ENCODE results near the gene TTC33. TPM values are rescaled to one million over a fixed set of nuclear protein-coding genes. Genes with fewer than 3 reads are reported as not detected.

The TTC33 gene
- total RNA-seq = 10 to 100 TPM in 2 of 3 donors, 1 to 10 TPM in 1; 7.3 to 11.4 (median 10.0) TPM
- 32.1 TPM for total RNA-seq (2013)

- peak; percentile 57 for TF ChIP-seq CTCF (IDR thresholded peaks at IDR 0.05)
- Mint-ChIP-seq H3K4me1 (peaks cover 22 to 24% of the 10 kb centered on the region in 2 donors), H3K4me3 (no peak within 1 kb of the TSS), H3K27ac (no peak within 1 kb of the TSS), H3K36me3 (no peaks in the 10 kb centered on the region), H3K9me3 (no peaks in the 10 kb centered on the region), H3K27me3 (ENCODE audit: low read depth in 2 of 2) (no peaks in the 10 kb centered on the region)
- Histone ChIP-seq H3K4me3 (ENCODE audit: low read length) (peak within 1 kb of the TSS; percentile 75), H3K9me3 (ENCODE audit: control insufficient read depth, insufficient read depth, low read length) (no peaks in the 10 kb centered on the region), H3K27ac (ENCODE audit: low read length) (peak within 1 kb of the TSS; percentile 68), H3K36me3 (ENCODE audit: control insufficient read depth, insufficient read depth, low read length) (peaks cover 3% of the 10 kb centered on the region), H3K4me1 (ENCODE audit: control insufficient read depth, insufficient read depth, low read length) (peaks cover 5% of the 10 kb centered on the region), H3K27me3 (ENCODE audit: control insufficient read depth, insufficient read depth, low read length) (no peaks in the 10 kb centered on the region)
- intact Hi-C loops (cut with micrococcal nuclease) = loop anchor here (1.0 to 2.0 kb wide), 4 partner anchors 43 to 124 kb away; partner anchors contain the start of genes PRKAA1 and RPL37
- DNase-seq = peak; percentile 89 to 95
- peak; percentile 90 to 97 (median 94) for ATAC-seq
- WGBS (ENCODE audit: insufficient coverage) = 8% methylated on average over 80 of the region's 80 CpGs
Observed at GRCh38 chr5:40755407-40756365, at the start of gene TTC33. TSS of gene TTC33 (minus strand) at chr5:40755961. CDS start at chr5:40747018, 8,943 bp downstream.

- Mint-ChIP-seq H3K27ac (peak overlapping the region in 1 of 2 donors; percentile 48), H3K4me1 (peaks cover 9 to 10% of the 10 kb centered on the region in 2 donors), H3K4me3 (peak overlapping the region; percentile 60), H3K9me3 (no peaks in the 10 kb centered on the region), H3K27me3 (ENCODE audit: low read depth in 2 of 2) (peaks cover 0 to 7% of the 10 kb centered on the region in 2 donors), H3K36me3 (no peaks in the 10 kb centered on the region)
- no peak overlapping the region for H3K27ac ChIP-seq (ENCODE audit: low read length)
- H3K4me3 ChIP-seq (ENCODE audit: low read length) = no peak overlapping the region
- no peaks in the 10 kb centered on the region for H3K9me3 ChIP-seq (ENCODE audit: control insufficient read depth, insufficient read depth, low read length)
- no peaks in the 10 kb centered on the region for H3K36me3 ChIP-seq (ENCODE audit: control insufficient read depth, insufficient read depth, low read length)
- TF ChIP-seq CTCF (IDR thresholded peaks at IDR 0.05) = no peak
- no peak for ATAC-seq
- no peak for DNase-seq
- intact Hi-C loops (cut with micrococcal nuclease) = no loop called here
- H3K27me3 ChIP-seq (ENCODE audit: control insufficient read depth, insufficient read depth, low read length) = no peaks in the 10 kb centered on the region
- peaks cover 3% of the 10 kb centered on the region for H3K4me1 ChIP-seq (ENCODE audit: control insufficient read depth, insufficient read depth, low read length)
- 100% methylated on average over 1 of the region's 8 CpGs for WGBS (ENCODE audit: insufficient coverage)
Observed at GRCh38 chr5:40801771-40802562, 46.2 kb upstream of the TTC33 start.

- peaks cover 0 to 7% of the 10 kb centered on the region in 2 donors for H3K27me3 Mint-ChIP-seq (ENCODE audit: low read depth in 2 of 2)
- H3K36me3 Mint-ChIP-seq = no peaks in the 10 kb centered on the region
- Histone ChIP-seq H3K4me1 (ENCODE audit: control insufficient read depth, insufficient read depth, low read length) (peaks cover 8% of the 10 kb centered on the region), H3K36me3 (ENCODE audit: control insufficient read depth, insufficient read depth, low read length) (no peaks in the 10 kb centered on the region), H3K27me3 (ENCODE audit: control insufficient read depth, insufficient read depth, low read length) (no peaks in the 10 kb centered on the region), H3K9me3 (ENCODE audit: control insufficient read depth, insufficient read depth, low read length) (no peaks in the 10 kb centered on the region), H3K27ac (ENCODE audit: low read length) (no peak overlapping the region), H3K4me3 (ENCODE audit: low read length) (no peak overlapping the region)
- DNase-seq (peak in 1 of 2 donors; percentile 11), ATAC-seq (no peak)
- intact Hi-C loops (cut with micrococcal nuclease) = no loop called here
- 50% methylated on average over 1 of the region's 1 CpG for WGBS (ENCODE audit: insufficient coverage)
- TF ChIP-seq CTCF (IDR thresholded peaks at IDR 0.05) = no peak
- H3K27ac Mint-ChIP-seq = peak overlapping the region; percentile 89 to 95
- H3K4me1 Mint-ChIP-seq = peaks cover 33 to 35% of the 10 kb centered on the region in 2 donors
- H3K9me3 Mint-ChIP-seq = no peaks in the 10 kb centered on the region
- H3K4me3 Mint-ChIP-seq = peak overlapping the region; percentile 92
Observed at GRCh38 chr5:40799258-40799657, 43.5 kb upstream of the TTC33 start.
